Measurements from ENCODE around the gene LHPP.

Gene LHPP

DNA sequence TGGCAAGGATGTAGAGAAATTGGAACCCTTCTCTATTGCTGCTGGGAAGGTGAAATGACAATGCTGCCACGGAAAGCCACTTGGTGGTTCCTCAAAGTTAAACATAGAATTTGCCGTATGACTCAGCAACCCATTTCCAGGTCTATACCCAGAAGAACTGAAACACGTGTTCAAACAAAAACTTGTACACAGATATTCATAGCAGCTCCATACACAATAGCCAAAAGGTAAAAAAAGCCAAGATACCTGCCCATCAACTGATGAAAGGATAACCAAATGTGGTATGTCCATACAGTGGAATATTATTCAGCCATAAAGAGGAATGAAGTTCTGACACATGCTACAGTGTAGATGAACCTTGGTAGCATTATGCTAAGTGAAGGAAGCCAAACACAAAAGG, 39.1 kb downstream of the LHPP start:
- no peak for DNase-seq

DNA sequence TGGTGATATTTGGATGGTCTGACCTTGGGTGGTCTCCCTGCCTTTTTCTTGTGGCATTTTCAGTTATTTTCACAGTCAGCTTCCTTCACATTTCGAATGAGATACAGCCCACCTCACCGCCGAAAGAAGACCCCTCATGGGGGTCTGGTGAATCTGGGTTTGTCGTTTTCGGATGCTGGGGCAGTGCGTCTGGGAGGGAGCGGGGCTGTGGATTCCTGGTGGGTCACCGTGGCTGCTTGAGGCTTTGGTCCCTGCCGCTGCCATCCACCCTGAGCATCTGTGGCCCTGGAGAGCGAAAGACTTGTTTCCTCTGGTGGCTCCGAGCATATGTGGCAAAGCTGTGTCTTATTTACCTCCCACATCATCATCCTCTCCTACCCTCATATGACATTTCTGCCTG, 43.1 kb downstream of the LHPP start:
- no peak for DNase-seq

DNA sequence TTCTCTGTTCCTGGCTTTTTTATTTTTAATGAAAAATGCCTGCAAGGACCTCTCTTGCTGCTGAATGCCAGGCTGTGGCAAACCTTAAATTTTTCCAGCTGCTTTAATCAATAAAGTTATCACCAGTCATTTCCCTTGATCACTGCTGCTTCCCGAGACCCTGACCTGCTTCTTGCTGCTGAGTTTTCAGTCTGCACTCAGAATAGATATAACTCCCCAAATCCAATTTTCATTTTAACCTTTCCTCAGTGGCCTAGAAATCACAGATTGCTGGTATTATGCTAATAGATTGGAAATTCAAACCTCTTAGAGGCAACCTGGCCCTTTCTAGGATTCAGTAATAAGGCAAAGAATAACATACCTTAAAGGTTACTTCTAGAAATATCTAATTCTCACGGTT, 43.7 kb downstream of the LHPP start:
- DNase-seq, result no peak

DNA sequence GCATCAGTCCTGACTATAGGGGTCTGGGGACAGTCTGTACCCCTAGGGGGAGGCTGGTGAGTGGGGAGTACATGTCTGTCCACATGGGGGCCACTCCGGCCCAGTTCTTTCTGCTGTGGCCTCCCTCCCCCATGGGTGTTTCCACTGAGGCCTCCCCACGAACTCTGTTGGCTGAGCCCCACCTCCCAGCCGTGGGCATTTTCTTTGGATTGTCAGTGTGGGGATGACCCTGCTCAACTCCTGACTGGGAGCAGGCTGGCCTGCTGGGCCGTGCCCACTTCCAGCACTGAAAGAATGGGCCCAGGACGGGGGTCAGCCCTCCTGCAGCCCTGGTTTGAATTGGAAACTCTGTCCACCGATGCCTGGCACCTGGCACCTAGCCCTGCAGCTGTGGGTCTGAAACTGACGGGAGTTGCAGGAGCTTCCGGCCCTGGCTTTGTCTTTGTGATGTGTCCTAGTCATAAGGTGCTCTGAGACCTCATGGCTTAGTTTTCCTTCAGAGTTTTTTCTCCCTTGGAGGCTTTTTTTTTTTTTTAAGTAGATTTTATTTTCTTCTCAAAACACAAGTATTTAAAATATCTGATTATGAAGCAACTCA, 46.5 kb downstream of the LHPP start:
- DNase-seq, result no peak

DNA sequence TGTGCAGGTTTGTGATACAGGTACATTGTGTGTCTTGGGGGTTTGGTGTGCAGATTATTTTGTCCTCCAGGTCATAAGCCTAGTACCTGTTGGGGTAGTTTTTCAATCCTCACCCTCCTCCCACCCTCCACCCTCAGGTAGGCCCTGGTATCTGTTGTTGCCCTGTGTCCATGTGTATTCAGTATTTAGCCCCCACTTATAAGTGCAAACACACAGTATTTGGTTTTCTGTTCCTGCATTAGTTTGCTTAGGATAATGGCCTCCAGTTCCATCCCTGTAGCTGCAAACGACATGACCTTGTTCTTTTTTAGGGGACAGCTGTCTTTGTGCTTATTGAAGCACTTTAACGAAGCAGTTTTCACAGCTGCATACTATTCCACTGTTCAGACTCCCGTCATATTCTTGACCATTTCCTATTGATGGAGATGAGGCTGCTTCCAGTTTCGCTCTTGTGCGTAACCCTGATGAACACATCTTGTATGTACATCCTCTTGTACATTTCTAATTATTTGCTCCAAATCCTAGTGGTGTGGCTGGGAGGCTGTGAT, 47.4 kb downstream of the LHPP start:
- DNase-seq, result no peak

DNA sequence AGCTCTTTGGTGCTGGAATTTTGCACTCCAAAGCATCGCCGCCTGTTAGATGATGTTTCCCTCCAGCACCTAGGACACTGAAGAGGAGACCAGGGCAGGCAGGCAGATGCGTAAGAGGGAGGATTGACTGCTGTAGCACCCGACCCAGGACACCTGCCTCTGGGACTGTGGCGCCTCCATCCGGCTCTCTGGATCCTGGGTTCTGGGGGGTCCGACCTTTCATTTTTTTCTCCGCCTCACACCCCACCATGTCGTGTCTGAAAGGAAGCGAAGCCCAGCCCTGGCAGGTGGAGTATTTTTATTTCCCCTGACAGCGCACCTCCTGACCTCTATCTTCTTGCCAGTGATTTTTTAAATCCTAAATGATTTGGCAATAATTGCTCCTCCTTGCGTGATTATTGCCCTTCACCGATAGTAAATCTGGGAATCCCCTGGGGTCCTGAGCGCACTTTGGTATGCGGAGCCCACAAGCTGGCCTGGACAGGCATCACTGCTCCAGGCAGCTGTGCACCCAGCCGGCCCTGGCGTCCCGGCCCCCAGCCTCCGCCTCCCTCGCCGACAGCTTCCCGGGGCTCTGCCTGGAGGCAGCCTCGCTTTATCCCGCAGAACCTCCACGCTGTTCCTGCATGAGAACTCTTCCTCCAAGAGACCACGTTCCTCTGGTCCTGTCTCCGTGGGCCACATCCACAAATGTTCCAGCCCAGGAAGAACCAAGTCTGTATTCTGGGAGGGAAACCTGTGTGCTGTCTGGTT, 48.4 kb downstream of the LHPP start:
- DNase-seq, result no peak

DNA sequence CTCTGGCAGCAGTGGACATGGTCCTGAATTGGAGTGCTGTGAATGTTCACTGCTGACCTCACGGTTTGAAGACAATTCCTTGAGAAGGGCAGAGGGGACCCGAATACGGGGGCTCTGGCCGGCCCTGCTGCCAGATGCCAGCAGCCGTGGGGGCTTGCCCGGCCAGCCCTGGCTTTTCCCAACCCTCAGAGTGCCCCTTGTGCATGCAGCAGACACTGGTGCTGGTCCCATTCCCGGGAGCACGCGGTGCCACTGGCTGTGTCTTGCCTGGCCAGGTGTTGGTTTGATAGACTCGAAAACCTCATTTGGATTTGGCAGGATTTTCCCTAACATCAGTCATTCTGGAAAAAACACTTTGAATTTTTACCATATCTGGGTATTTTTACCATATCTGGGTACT, 49.1 kb downstream of the LHPP start:
- no peak for DNase-seq

DNA sequence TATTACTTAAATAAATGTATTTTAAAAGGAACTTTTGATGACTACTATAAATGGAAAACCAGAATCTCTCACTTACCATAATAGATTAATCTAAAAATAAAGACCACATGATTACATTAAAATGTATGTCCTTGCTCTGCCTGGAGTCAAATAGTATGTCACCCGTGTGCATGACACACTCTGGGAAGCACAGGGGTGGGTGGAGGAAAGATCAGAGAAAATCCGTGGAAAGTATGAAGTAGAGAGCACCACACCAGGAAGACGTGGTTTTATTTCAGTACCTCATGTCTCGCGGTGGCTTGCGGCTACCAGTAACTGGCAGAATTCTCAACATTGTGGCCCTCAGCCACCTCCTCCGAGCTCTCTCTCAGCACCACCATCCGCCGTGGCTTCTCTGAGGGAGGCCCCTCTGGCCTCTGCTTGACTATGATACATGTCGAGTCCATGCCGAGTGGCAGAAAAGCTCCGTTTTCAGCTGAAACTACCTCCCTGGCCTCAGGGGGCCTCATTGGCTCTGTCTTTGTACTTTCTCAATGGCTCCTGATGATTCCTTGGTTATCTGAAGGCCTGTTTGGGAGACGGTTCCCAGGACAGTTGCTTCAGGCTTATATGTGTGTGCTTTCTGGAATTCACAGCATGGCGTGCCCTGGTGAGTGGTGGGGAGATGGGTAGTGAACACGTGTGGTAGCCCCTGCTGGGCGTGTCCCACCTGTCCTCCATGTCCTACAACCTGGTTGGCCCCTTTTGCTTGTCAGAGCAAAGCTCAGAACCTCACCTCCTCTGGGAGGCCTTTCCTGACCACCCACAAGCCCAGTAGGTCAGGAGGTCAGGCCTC, 49.8 kb downstream of the LHPP start:
- no peak for DNase-seq

DNA sequence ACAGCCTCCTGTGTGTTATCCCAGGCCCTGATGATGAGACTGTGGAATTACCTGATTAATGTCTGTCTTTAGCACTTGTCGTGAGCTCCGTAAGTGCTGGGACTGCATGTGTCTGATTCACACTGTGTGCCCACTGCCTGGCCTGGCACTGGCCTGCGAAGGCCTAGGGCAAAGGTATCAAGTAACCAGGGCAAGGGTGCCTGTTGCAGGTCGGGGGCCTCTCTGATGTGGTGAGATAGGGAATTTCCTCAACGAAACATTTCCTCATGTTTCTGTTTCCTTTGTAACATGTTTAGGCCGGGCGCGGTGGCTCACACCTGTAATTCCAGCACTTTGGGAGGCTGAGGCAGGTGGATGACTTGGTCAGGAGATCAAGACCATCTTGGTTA, 50.4 kb downstream of the LHPP start:
- DNase-seq, result no peak

DNA sequence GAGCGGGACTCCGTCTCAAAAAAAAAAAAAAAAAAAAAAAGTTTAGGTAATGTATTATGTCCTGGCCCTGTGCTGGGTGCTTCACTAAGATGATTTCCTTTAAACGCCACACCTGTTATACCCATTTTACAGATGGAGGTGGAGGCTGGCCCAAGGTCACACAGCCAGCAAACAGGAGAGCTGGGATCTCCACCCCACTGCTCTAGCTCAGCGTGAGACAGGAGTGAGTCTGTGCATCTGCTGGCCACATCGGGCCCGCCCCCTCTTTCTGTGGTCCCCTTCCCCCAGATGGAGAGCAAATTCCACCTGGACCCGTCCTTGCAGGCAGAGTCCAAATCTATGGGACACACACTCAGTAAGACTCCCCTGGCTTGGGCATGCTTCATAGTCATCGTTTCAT, 51.0 kb downstream of the LHPP start:
- no peak for DNase-seq

DNA sequence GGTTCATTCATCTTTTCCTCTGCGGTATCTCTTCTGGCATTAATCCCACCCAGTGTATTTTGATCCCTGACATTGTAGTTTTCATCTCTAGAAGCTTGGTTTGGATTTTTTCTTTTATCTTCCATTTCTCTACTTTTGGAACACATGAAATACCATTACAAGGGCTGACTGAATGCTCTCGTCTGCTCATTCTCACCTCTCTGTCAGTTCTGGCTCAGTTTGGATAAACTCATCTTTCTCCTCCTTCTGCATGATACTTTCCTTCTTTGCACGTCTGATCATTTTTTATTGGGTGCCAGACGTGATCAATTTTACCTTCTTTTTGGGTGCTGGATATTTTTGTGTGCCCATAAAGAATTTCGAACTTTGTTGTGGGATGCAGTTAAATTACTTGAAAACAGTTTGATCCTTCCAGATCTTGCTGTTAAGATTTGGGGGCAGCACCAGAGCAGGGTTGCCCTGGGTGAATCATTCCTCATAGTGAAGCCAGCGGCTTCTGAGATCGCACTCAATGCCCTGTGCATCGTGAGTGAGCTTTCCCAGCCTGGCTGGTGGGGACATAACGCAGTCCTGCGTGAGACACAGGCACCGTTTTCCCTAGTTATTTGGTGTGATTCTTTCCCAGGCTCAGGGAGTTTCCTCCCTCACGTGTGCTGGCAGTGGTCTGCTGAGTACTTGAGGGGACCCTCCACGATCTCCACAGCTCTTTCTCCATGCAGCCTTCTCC, 53.8 kb downstream of the LHPP start:
- DNase-seq, result no peak

DNA sequence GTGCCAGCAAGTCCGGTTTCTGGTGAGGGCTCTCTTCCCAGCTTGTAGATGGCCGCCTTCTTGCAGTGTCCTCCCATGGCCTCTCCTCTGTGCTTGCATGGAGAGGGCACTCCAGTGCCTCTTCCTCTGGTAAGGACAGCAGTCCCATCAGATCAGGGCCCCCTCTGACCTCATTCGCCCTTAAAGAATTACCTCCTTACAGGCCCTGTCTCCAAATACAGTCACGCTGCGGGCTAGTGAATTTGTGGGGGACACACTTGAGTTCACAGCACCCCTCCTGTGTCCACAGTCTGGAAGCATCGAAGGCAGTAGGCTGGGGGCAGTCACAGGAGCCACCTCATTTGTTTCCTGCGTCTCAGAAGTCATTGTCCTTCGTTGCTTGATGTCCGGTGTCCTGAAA, 54.6 kb downstream of the LHPP start:
- DNase-seq, result no peak

DNA sequence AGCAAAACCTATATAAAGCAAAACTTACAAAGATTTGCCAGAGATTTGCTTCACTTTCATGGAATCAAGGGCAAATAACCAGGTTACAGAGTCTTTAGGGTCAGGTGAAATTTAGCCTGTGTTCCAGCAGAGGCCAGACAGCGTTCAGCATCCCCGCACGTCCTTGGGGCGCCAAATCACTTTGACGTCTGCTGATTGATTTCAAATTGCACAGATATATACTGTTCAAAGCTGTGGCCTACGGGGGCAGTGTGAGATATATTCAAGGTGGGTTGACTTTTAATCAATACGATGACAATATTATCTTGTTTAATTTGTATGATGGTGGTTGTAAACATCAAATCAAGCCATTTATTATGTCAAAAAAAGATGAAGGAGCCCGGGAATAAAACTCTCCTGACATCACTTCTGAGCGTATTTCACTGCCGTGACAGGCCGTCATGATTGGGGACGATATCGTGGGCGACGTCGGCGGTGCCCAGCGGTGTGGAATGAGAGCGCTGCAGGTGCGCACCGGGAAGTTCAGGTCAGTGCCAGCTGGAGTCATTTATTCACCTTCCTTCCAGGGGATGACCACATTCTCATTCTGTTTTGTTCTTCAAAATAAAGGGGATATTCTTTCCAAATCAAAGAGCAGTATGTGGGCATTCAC, 55.2 kb downstream of the LHPP start:
- DNase-seq, result no peak

DNA sequence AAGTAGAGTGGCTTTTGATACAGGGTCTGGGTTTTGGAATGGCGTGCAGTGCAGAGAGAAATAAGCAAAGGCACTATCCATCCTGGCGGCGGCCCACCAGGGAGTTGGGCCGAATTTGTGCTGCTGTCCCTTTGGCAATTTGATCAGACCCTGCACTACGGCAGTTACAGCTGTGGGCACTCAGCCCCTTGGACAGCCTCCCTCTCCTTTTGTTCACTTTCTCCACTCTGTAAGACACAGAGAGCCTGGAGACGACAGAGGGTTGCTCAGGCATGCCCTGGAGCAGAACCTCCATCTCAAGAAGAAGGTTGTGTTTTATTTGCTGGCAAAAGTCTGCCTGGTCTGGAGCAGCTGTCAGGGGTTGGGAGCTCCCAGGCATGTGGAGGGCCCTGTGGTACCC, 55.8 kb downstream of the LHPP start:
- no peak for DNase-seq

DNA sequence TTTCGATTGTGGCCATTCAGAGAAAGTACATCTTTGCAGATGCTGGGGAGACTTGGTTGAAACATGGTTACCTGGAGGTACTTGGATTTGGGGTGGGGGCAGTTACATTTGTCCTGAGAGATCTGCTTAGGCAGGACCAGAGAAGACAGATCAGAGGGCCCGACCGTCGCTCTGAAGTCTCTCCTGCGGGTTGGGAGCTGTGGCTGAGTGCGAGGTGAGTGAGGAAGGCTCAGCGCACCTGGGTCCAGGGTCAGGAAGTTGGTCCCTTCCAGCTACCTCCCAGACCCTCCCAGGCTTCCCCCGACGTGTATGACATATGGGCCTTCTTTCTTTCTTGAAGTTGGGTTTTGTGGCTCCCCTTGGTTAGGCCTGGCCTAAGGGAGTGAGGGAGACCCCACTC, 56.3 kb downstream of the LHPP start:
- no peak for DNase-seq

DNA sequence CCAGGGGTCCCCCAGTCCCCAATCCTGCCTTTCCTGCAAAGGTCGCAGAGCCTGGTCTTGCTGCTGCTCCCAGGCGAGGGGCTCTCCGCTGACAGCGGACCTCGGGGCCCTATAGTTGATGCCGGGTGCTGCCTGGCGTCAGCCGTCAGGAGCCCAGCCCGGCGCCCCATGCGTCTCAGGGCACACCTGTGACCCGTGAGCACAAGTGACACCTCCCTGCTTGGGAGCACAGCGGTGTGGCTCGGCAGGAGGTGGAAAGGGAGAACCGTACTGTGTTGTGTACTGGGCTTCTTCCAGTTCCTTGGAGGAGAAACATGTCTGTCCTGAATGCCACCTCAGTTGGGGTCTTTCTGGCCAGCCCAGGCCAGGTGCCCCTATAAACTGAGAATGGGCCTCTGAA, 56.7 kb downstream of the LHPP start:
- no peak for DNase-seq

DNA sequence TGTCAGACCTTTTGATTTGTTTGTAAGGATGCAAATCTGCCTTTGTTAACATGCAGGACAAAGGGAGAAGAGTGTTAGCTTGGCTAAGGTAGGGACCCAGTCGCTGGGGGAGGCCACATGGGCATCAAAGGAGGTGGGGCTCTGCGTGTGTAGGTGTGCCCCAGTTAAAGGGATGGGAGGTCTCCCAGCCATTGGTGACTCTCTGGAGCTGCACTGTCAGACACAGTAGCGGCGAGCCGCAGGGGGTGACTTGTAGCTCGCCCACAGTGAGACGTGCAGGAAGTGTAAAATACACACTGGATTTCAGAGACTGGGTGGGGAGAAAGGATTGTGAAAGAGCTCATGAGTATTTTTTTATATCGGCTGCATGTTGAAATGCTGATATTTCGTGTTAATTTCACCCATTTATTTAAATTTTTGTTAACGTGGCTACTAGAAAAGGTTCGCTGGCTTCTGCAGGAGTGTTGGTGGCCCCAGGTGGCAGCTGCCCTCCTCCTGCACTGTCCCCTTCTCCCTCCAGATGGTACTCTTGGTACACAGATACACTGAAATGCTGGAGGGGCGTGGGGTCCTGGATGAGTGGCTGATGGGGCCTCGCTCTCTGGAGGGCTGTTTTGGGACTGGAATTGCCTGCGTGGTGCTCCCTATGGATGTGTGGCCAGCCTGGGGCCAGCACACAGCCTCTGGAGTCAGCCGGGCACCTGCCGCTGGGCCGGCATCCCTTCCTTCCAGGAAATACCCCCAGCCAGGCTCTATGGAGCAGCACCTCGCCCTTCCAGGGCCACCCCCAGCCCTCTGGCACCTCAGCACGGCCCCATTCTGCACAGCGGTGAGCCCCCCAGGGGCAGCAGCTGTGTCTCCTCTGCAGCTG, 59.2 kb downstream of the LHPP start:
- DNase-seq, result no peak

DNA sequence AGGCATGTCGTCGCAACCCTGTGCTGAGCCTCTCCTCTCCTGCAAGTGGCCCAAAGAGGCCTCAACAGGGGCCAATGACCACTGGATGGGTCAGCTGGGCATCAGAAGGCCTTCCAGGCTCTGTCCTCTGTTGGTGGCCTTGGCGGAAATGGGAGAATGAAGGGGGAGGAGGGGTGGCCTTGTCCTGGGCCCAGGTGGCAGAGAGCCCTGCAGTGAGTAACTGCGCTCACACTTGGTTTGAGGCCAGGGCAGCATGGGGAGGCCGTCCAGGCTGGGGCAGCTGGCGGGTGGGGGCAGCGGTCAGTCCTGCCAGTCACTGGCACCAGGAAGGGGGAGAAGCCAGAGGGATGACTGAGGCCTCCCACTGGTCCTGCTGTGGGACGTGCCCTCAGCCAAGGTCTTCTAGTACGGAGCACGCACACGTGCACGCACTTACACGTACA, 59.8 kb downstream of the LHPP start:
- no peak for DNase-seq

DNA sequence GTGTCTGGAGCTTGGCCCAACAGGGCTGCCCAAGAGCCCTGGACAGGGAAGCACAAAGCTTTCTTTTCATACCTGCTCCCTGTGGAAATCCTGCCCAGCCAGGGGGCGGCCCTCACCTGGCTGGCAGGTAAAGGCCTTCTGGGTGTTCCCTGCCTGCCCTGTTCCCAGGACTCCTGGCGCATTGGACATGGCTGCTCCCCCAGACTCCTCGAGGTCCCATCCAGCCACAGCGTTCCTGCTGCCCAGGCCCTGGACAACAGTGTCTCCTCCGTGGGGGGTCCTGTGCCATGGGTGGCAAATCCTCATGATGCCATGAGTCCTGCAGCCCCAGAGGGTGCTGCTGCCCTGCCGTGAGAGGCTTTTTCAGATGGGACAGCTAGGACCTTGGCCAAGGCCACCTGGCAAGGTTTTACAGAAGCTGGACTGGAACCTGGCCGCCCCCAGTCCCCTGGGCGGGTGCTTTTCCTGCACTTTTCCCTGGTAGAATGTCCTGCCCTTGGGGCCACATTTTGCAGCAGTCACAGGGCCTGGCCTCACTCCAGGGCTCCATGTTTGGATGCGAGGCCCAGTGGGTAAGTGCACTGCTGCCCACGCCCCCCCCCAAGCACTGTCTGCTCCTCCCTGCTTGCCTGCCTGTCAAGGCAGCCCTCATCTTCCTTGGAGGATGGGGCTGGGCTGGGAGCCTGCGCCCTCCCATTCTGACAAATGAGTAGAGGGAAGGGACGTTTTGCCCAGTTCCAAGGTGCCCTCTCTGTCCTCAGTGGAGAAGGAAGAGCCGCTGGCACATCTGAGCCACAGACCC, 60.7 kb downstream of the LHPP start:
- no peak for DNase-seq

Measured in activated CD8-positive, alpha-beta memory T cell treated with anti-CD3 and anti-CD28 coated beads, Interleukin-2, amount 50 U/mL, for 4 hours (primary cell).